Neural cell (in vitro differentiated cells): ENCODE data around the gene CHD6.

Experiments
- EP300 ChIP-seq: fragments of 450-650 bp; conservative IDR thresholded peaks from 2 replicates; pipeline ENCODE4 v1.6.1; 2014; ENCODE audit warnings: antibody characterized with exemption, mild to moderate bottlenecking, moderate library complexity; ENCODE audit not compliant: poor library complexity, severe bottlenecking
- EZH2 ChIP-seq: fragments of 200-600, 300-800 bp; shearing (Covaris generic), sonication (generic); IDR thresholded peaks from 2 replicates; pipeline ENCODE4 v1.6.1; 2014; ENCODE audit warnings: antibody characterized with exemption, low read length, borderline replicate concordance, mild to moderate bottlenecking; ENCODE audit not compliant: insufficient read depth, poor library complexity, severe bottlenecking
- MXI1 ChIP-seq: fragments of 450-650 bp; conservative IDR thresholded peaks from 2 replicates; pipeline ENCODE4 v1.6.1; 2014; ENCODE audit warnings: antibody characterized with exemption, mild to moderate bottlenecking; ENCODE audit not compliant: poor library complexity, severe bottlenecking
- POLR2AphosphoS5 ChIP-seq: IDR thresholded peaks from 2 replicates; pipeline ENCODE4 v1.6.1; 2012
- RAD21 ChIP-seq: fragments of 450-650 bp; conservative IDR thresholded peaks from 2 replicates; pipeline ENCODE4 v1.6.1; 2014; ENCODE audit warnings: antibody characterized with exemption, mild to moderate bottlenecking, moderate library complexity
- TAF1 ChIP-seq: IDR thresholded peaks from 2 replicates; pipeline ENCODE4 v1.6.1; 2012; ENCODE audit warnings: low read depth
- TF ChIP-seq, protein P1 (sequence below): fragments of 450-650 bp; IDR thresholded peaks from 2 replicates; pipeline ENCODE4 v1.5.1; 2014; ENCODE audit warnings: antibody characterized with exemption, mild to moderate bottlenecking, moderate library complexity; ENCODE audit not compliant: poor library complexity, severe bottlenecking
- TF ChIP-seq, protein P2 (sequence below): IDR thresholded peaks from 2 replicates; pipeline ENCODE4 v1.6.1; 2012; ENCODE audit warnings: borderline replicate concordance

DNA sequence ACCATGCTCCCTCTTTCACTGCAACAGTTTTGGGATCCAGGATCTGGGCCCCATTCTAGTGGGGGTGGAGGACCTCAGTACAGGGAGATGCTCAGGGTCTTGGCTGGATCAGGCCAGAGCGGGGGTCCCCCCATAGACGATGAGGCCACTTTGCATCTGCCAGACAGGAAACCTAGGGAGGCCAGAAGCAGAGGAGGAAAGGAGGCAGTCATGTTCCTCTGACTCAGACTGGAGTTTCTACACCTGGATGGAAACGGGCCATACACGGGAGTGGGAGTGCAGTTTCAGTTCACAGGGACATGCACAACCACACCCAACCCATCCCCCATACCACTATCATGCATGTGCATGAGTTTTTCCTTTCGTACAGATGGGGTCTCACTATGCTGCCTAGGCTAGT lies 248.0 kb downstream of the CHD6 start:
- TF ChIP-seq, protein P1, sequence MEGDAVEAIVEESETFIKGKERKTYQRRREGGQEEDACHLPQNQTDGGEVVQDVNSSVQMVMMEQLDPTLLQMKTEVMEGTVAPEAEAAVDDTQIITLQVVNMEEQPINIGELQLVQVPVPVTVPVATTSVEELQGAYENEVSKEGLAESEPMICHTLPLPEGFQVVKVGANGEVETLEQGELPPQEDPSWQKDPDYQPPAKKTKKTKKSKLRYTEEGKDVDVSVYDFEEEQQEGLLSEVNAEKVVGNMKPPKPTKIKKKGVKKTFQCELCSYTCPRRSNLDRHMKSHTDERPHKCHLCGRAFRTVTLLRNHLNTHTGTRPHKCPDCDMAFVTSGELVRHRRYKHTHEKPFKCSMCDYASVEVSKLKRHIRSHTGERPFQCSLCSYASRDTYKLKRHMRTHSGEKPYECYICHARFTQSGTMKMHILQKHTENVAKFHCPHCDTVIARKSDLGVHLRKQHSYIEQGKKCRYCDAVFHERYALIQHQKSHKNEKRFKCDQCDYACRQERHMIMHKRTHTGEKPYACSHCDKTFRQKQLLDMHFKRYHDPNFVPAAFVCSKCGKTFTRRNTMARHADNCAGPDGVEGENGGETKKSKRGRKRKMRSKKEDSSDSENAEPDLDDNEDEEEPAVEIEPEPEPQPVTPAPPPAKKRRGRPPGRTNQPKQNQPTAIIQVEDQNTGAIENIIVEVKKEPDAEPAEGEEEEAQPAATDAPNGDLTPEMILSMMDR, result no peak
- TF ChIP-seq POLR2AphosphoS5 (no peak), EP300 (no peak), EZH2 (no peak), RAD21 (no peak), TAF1 (no peak), MXI1 (no peak)
- TF ChIP-seq, protein P2, sequence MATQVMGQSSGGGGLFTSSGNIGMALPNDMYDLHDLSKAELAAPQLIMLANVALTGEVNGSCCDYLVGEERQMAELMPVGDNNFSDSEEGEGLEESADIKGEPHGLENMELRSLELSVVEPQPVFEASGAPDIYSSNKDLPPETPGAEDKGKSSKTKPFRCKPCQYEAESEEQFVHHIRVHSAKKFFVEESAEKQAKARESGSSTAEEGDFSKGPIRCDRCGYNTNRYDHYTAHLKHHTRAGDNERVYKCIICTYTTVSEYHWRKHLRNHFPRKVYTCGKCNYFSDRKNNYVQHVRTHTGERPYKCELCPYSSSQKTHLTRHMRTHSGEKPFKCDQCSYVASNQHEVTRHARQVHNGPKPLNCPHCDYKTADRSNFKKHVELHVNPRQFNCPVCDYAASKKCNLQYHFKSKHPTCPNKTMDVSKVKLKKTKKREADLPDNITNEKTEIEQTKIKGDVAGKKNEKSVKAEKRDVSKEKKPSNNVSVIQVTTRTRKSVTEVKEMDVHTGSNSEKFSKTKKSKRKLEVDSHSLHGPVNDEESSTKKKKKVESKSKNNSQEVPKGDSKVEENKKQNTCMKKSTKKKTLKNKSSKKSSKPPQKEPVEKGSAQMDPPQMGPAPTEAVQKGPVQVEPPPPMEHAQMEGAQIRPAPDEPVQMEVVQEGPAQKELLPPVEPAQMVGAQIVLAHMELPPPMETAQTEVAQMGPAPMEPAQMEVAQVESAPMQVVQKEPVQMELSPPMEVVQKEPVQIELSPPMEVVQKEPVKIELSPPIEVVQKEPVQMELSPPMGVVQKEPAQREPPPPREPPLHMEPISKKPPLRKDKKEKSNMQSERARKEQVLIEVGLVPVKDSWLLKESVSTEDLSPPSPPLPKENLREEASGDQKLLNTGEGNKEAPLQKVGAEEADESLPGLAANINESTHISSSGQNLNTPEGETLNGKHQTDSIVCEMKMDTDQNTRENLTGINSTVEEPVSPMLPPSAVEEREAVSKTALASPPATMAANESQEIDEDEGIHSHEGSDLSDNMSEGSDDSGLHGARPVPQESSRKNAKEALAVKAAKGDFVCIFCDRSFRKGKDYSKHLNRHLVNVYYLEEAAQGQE, result no peak
